K562 (cell line): ENCODE data around the gene PDCD6IP. TPM values are rescaled to one million over a fixed set of nuclear protein-coding genes. Genes with fewer than 3 reads are reported as not detected.
A peak's percentile ranks its signal among the peaks of the same experiment; 100 is the strongest.

ENCODE experiments used
- CREB3L1 ChIP-seq: fragments of 450-650 bp; IDR thresholded peaks from 2 replicates; pipeline ENCODE4 v1.6.1; 2014; ENCODE audit warnings: low read depth, mild to moderate bottlenecking, moderate library complexity, borderline replicate concordance
- EWSR1 ChIP-seq: fragments of 450-650 bp; IDR thresholded peaks from 2 replicates; pipeline ENCODE4 v1.6.1; 2018; ENCODE audit warnings: borderline replicate concordance, mild to moderate bottlenecking, low read depth, moderate library complexity; ENCODE audit not compliant: partially characterized antibody
- GATAD2A ChIP-seq: fragments of 450-650 bp; IDR thresholded peaks from 2 replicates; pipeline ENCODE4 v1.6.1; 2017
- GMEB1 ChIP-seq: fragments of 250-450 bp; sonication (Bioruptor Pico); IDR thresholded peaks from 2 replicates; pipeline ENCODE4 v1.4.0; 2020; ENCODE audit warnings: mild to moderate bottlenecking
- HCFC1 ChIP-seq: IDR thresholded peaks from 2 replicates; pipeline ENCODE4 v1.6.1; 2012; ENCODE audit warnings: low read depth, low read length, improper control_type of control experiment
- HDAC8 ChIP-seq: fragments of 450-650 bp; IDR thresholded peaks from 2 replicates; pipeline ENCODE4 v1.6.1; 2016; ENCODE audit warnings: mild to moderate bottlenecking, missing genetic modification characterization, moderate library complexity, missing compliant biosample characterization
- KLF6 ChIP-seq: fragments of 250-450 bp; sonication (Bioruptor Pico); IDR thresholded peaks from 2 replicates; pipeline ENCODE4 v1.4.0; 2020; ENCODE audit warnings: mild to moderate bottlenecking, moderate library complexity, borderline replicate concordance
- MBD2 ChIP-seq: sonication (generic); IDR thresholded peaks from 2 replicates; pipeline ENCODE4 v1.6.1; 2016; ENCODE audit warnings: low read depth, borderline replicate concordance
- MTA1 ChIP-seq: fragments of 450-650 bp; IDR thresholded peaks from 2 replicates; pipeline ENCODE4 v1.6.1; 2017; ENCODE audit warnings: borderline replicate concordance
- NR2F6 ChIP-seq: fragments of 450-650 bp; formaldehyde crosslinking; IDR thresholded peaks from 2 replicates; pipeline ENCODE4 v1.4.0; 2020; ENCODE audit warnings: mild to moderate bottlenecking
- RBM17 ChIP-seq: fragments of 200-400 bp; formaldehyde crosslinking; IDR thresholded peaks from 2 replicates; pipeline ENCODE4 v1.6.1; 2017; ENCODE audit warnings: low read depth, mild to moderate bottlenecking, low read length, borderline replicate concordance
- SMAD2 ChIP-seq: fragments of 150-350 bp; IDR thresholded peaks from 2 replicates; pipeline ENCODE4 v1.6.1; 2014; ENCODE audit warnings: low read depth, mild to moderate bottlenecking, low read length
- TBL1XR1 ChIP-seq, 2 experiments: IDR thresholded peaks; 2 replicates each; pipeline ENCODE4 v1.6.1; 2012; ENCODE audit warnings: improper control_type of control experiment in 2 of 2, low read length in 2 of 2, mild to moderate bottlenecking in 1 of 2
- THRA ChIP-seq: fragments of 450-650 bp; IDR thresholded peaks from 2 replicates; pipeline ENCODE4 v1.6.1; 2017; ENCODE audit warnings: mild to moderate bottlenecking, moderate library complexity
- TRIM28 ChIP-seq: fragments of 450-650 bp; IDR thresholded peaks from 2 replicates; pipeline ENCODE4 v1.6.1; 2017
- XRCC3 ChIP-seq: fragments of 450-650 bp; IDR thresholded peaks from 2 replicates; pipeline ENCODE4 v1.6.1; 2017; ENCODE audit warnings: mild to moderate bottlenecking, moderate library complexity
- ZFP36 ChIP-seq: fragments of 150-350 bp; IDR thresholded peaks from 2 replicates; pipeline ENCODE4 v1.6.1; 2018; ENCODE audit warnings: low read length, low read depth; ENCODE audit not compliant: partially characterized antibody
- ZNF165 ChIP-seq: fragments of 250-450 bp; sonication (Bioruptor Pico); IDR thresholded peaks from 2 replicates; pipeline ENCODE4 v1.4.0; 2020; ENCODE audit warnings: borderline replicate concordance
- ZNF41 ChIP-seq: fragments of 250-450 bp; sonication (Bioruptor Pico); conservative IDR thresholded peaks from 2 replicates; pipeline ENCODE4 v1.4.0; 2020; ENCODE audit warnings: mild to moderate bottlenecking
- ZNF639 ChIP-seq, 2 experiments: fragments of 200-800 bp in 1 of 2; sonication (Bioruptor generic) in 1 of 2; sonication (generic) in 1 of 2; formaldehyde crosslinking in 1 of 2; IDR thresholded peaks in 1 of 2; conservative IDR thresholded peaks in 1 of 2; 2 replicates each; pipeline versions ENCODE4 v1.5.0 to v1.6.1; 2016 to 2020; ENCODE audit warnings: missing compliant biosample characterization in 1 of 2, missing genetic modification characterization in 1 of 2, missing genetic modification reagents in 1 of 2
- ZNF764 ChIP-seq: fragments of 250-450 bp; sonication (Bioruptor Pico); IDR thresholded peaks from 2 replicates; pipeline ENCODE4 v1.4.0; 2020; ENCODE audit warnings: low read depth, mild to moderate bottlenecking, moderate library complexity
- polyA plus RNA-seq, 8 experiments: library from polyadenylated mRNA; depleted of rRNA in 4 of 8; stranded (reverse) in 5 of 8; unstranded in 3 of 8; fragments of >200 nt; fragmentation: Nextera tagmentation in 2 of 8; fragmentation: Illumina TruSeq in 1 of 8; extraction: Ambion mirVana in 2 of 8; extraction: Trizol in 1 of 8; gene quantifications; 2 replicates each; pipeline versions ENCODE4 v1.2.1 to v1.2.3, GENCODE V29; 2011 to 2014; ENCODE audit warnings: inconsistent platforms in 1 of 8, missing spikeins in 1 of 8
- total RNA-seq, 7 experiments: library from RNA; depleted of rRNA in 6 of 7; stranded (reverse); fragments of >200 nt in 6 of 7; fragmentation: Illumina TruSeq in 2 of 7; extraction: Trizol in 2 of 7; gene quantifications; 2 replicates each; pipeline versions ENCODE4 v1.2.1 to v1.2.3, GENCODE V29; 2011 to 2021; ENCODE audit warnings: low replicate concordance in 1 of 7

Gene PDCD6IP
- total and polyA plus RNA-seq, 9 of the 15 experiments (the other 6 are each of a cell fraction or from before 2014, with no cell fraction given), result 40.2 to 302 (median 122) TPM

GRCh38 chr3:33900809-33901505 lies 102.5 kb downstream of the PDCD6IP start (continued):
- peak; percentile 55; the same call in 1 of the 2 replicates for TF ChIP-seq CREB3L1
- peak; percentile 67; the same call in 1 of the 2 replicates for TF ChIP-seq MBD2
- peak; percentile 13; the same call in 1 of the 2 replicates for TF ChIP-seq HCFC1
- no peak for TF ChIP-seq EWSR1
- TF ChIP-seq KLF6, result peak; percentile 14; the same call in 1 of the 2 replicates
- peak in 1 of 2 experiments; percentile 90; a peak in 2 of 4 replicates for TF ChIP-seq ZNF639 (CRISPR knock-in tag; conservative IDR thresholded peaks at IDR 0.05 in 1 of 2, IDR thresholded peaks at IDR 0.05 in 1 of 2)
- TF ChIP-seq NR2F6, result no peak; the same call in 1 of the 2 replicates
- TF ChIP-seq ZNF764 (CRISPR knock-in tag), result no peak
- TF ChIP-seq ZFP36, result no peak
- TF ChIP-seq THRA, result no peak
- TF ChIP-seq TRIM28, result peak; percentile 67; the same call in 1 of the 2 replicates
- TF ChIP-seq HDAC8 (tag), result no peak; the same call in 1 of the 2 replicates
- no peak for TF ChIP-seq RBM17
- TF ChIP-seq MTA1, result peak; percentile 78
- no peak for TF ChIP-seq ZNF165 (CRISPR knock-in tag)
- TF ChIP-seq ZNF41, result no peak
- TF ChIP-seq GATAD2A, result peak; percentile 96
- no peak for TF ChIP-seq SMAD2
- TF ChIP-seq TBL1XR1 (IDR thresholded peaks at IDR 0.05; ENCODE audit: low read length in 2 of 2), result peak in 1 of 2 experiments; percentile 94; a peak in 3 of 4 replicates
- no peak for TF ChIP-seq GMEB1 (CRISPR knock-in tag)
- TF ChIP-seq XRCC3, result no peak
